D721Med (cell line): ENCODE results near the gene CCDC88B.

ENCODE experiments used
- DNase-seq: peaks from one replicate; pipeline ENCODE4 v3.0.0; 2011; ENCODE audit warnings: low spot score; ENCODE audit not compliant: insufficient read length
- FAIRE-seq: peaks from 2 replicates; lab custom pipeline; 2011; peaks lifted over from hg19 to GRCh38; lab: Jason Lieb, UNC
- CTCF ChIP-seq: IDR thresholded peaks from 2 replicates; pipeline ENCODE4 v1.5.1; 2012; ENCODE audit warnings: mild to moderate bottlenecking, control low read depth; ENCODE audit not compliant: insufficient read depth; ENCODE audit errors: missing control alignments

The CCDC88B gene

GRCh38 chr11:64294774-64295173, 45.2 kb upstream of the CCDC88B start:
- TF ChIP-seq CTCF: no peak
- DNase-seq: no peak
- FAIRE-seq: no peak

GRCh38 chr11:64295760-64296159, 44.2 kb upstream of the CCDC88B start:
- TF ChIP-seq CTCF: no peak
- DNase-seq (no peak), FAIRE-seq (no peak)

GRCh38 chr11:64296236-64296635, 43.8 kb upstream of the CCDC88B start:
- no peak for TF ChIP-seq CTCF
- DNase-seq (no peak), FAIRE-seq (no peak)

GRCh38 chr11:64296830-64297698, 42.9 kb upstream of the CCDC88B start:
- no peak for FAIRE-seq
- TF ChIP-seq CTCF: no peak
- no peak for DNase-seq

- FAIRE-seq (no peak), DNase-seq (no peak)
- TF ChIP-seq CTCF: no peak
Observed at GRCh38 chr11:64297699-64298358, 42.2 kb upstream of the CCDC88B start.

GRCh38 chr11:64298966-64299846, 40.8 kb upstream of the CCDC88B start:
- no peak for DNase-seq
- TF ChIP-seq CTCF: no peak
- no peak for FAIRE-seq
